DMS53 treated with DMSO at 0.1 percent for 48 hours (cell line): ENCODE results near the gene FAM83C.

Source experiments
- DNase-seq: peaks from one replicate; lab custom pipeline; 2025; ENCODE audit not compliant: unreplicated experiment; lab: John Stamatoyannopoulos, UW

The FAM83C gene

DNA sequence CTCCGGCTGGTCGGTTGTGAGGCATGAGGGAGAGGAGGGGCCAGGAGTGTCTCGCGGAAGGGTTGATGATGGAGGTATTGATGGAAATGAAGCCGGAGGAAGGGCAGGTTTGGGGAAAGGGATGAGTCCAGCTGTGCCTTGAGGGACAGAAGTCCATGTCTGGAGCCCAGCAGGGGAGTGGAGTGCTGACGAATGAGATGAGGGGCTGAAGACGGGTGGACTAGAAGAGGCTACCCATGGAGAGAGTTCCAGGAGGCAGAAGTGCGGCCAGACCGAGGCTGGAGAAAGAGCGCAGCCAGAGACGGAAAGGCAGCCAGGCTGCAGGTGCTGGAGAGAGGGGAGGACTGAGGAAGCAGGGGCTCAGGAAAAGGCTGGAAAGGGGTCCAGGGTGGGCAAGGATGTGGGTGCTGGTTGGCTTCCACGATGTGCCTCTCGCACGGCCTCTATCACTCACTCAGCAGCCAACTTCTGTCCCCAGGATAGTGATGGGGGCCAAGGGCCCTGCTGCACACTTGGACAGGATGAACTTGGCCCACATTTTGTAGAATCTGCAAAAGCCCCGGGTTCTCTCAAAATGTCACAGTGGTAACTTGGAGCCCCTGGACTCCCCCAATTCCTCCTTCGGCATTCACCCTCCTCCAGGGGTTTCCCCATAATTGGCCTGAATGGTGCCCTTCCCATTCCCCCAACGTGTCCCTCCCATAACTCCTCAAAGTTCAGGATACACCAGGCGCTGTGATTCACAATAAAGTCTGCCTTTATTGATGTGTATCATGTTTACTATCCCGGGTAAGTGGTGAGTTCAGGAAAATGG, 7.0 kb downstream of the FAM83C start:
- DNase-seq = no peak

DNA sequence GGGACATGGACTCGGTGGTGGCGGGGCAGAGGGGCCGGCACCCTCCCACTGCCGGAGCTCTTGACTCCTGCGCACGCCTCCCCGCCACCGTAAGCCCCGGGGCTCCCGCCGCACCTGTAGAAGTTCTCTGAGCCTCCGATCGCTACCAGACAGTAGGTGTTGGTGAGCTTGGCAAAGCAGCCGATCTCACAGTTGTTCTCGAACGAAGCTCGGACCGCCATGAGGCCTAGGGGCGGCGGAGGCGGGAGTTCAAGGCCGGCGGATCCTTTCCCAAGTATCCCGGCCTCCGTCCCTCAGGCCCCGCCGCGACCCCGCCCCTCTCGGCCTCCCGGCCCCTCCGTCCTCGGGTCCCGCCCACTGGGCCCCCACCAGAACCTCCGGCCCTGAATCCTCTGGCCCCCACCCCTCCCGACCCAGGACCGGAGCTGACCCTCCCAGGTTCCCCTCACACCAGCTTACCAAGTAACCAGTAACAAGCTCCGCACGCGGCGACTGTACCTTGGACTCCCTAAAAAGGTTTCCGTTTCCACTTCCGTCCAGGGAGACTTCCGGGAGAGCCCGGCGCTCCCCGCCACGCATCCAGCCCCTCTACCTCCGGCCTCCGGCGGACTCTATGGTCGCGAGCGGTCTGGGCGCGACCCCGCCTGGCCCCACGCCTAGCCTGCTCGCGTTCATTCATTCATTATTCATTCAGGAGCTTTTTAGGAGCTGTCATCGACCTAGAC, 7.8 kb downstream of the FAM83C start, which contains the start of gene EIF6:
Gene EIF6 (minus strand): TSS at position 506 of the 725 bp plus-strand sequence. CDS start 285 bp downstream, at position 221.
- DNase-seq = peak; percentile 66

DNA sequence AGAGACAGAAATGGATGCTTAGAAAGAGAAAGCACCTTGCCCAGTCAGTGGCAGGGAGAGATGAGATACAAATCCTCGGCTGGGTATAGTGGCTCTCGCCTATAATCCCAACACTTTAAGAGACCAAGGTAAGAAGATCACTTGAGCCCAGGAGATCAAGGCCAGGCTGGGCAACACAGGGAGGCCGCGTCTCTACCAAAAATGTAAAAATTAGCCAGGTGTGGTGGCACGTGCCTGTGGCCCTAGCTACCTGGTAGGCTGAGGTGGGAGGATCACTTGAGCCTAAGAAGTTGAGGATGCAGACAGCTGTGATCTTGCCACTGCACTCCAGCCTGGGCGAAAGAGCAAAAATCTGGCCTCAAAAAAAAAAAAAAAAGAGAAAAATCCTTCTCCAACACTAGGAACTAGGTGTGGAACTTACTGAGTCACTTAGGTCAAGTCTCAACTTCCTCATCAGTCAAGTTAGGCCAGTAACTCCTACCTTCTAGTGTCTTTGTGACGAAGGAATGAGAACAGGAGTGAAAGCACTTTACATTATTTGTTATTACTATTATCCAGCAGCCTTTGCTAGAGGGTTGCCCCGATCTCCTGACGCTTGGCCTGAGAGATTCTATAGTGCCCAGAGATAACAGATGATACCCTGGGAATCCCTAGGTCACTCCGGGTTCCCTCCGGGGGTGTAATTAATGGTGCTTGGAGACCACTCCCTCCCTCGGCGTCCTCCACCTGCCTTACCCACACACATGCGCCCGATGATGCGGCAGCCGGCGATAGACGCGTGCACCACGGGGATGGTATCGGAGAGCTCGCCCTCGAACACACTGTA, 8.6 kb downstream of the FAM83C start:
- no peak for DNase-seq

DNA sequence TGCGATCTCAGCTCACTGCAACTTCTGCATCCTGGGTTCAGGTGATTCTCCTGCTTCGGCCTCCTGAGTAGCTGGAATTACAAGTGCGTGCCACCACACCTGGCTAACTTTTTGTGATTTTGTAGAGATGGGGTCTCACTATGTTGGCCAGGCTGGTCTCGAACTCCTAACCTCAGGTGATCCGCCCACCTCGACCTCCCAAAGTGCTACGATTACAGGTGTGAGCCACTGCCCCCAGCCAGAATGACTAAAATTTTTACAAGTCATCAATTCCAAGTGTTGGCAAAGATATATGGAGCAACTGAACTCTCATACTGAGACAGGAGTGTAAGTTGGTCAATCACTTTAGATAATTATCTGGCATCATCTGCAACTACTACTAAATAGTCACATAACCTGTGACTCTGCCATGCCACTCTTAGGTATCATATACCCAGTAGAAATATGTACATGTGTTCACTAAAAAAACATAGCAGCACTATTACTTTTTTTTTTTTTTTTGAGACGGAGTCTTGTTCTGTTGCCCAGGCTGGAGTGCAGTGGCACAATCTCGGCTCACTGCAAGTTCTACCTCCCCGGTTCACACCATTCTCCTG, 10.6 kb downstream of the FAM83C start:
- DNase-seq = no peak

DNA sequence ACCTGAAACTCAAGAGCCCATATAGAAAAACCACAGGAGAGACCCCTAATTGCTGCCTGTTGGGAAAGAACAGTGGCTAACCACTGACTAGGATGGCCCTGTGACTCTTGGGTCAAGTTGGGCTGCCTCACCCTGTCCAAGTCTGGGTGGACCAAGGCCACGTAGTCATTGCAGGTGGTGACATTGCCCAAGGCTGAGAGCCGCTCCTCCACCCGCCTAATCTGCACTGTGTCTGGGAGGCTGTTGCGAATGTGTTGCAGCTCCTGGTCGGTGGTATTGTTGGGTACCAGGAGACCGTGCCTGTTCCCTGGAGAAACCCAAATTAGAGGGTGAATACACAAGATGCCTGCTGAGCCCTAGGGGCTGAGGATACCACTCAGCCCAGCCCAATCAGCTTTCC, 11.7 kb downstream of the FAM83C start:
- no peak for DNase-seq

DNA sequence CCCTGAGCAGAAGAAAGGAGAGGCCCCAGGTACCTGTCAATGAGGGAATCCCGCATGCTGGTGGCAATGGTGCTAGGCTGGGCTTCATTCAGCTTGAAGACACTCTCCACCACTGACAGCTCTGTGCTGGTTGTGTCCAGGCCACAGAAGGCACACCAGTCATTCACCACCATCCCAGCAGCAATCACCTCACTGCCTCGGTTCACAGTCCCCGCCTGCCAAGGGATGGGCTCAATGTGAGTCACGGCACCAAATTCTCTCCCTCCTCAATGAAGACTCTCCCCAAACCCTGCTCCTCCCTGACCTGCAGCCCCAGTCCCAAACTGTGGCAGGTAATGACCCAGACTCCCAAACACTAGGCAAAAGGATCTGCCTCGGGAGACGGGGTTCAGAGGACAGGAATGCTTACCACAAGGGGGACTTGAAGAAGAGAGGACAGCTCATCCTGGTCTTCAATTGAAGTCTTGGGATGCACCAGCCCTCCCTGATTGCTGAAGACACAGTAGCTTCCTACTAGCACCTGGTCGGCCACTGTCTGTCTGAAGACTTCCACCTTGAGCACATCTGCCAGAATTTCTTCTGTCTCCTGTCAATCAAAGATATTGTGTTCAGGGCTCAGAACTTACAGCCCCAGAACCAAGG, 12.6 kb downstream of the FAM83C start:
- no peak for DNase-seq

DNA sequence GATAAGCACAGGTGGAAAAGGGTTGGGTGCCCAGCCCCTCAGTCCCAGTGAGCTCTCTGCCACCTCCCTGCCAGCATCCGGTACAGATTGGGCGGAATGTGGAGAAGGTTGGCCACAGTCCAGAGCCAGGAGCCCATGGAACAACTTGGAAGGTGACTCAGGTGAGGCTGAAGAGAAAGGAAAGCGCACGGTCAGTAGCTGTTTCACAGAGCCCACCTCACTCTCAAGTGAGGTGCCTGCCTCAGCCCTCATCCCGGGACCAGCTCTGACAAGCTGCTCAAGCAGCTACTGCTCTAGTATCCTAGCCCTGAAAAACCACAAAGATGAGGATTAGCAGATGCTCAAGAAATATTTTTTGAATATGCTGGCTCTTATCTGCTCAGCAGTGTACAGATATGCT, 13.2 kb downstream of the FAM83C start:
- DNase-seq = no peak

DNA sequence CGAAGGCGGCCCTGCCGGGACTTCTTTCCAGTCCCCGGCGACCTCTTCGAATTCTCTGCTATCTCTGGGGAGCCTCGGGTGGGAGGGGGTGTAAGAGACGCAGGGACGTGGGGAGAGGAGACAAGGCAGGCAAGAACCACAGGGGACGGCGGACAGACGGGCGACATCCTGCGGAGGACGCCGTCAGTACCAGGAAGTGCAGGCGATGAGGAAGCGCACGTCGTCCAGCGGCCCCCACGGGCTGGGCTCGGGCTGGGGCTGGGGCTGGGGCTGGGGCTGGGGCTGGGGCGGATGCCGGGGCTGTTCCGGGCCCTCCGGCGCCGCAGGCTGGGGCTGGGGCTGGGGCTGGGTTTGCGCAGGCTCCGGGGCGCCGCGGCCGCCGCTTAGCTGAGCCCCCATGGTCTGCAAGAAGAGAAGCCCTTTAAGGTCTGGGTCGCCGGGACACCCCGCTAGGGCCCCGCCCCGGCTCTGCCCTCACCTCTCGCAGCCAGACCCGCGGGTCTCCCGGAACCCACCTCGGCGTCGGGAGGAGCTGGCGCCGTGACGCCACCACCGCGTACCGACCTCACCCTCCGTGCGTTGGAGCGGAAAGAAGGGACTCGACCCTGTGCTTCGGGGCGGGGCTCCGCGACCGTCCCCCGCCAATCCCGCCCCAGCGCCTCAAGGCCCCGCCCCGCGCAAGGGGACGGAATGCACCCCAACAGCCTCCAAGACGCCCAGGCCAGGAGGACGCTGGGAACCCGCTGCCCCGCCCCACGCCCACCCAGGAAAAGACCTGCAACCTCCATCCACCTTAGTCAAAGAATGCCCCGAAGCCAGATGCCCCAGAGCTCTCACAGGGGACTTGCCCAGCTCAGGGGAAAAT, 14.5 kb downstream of the FAM83C start, which contains the start of gene MMP24OS:
Gene MMP24OS (minus strand): TSS at position 592 of the 865 bp plus-strand sequence. CDS start 193 bp downstream, at position 399.
- peak; percentile 82 for DNase-seq

DNA sequence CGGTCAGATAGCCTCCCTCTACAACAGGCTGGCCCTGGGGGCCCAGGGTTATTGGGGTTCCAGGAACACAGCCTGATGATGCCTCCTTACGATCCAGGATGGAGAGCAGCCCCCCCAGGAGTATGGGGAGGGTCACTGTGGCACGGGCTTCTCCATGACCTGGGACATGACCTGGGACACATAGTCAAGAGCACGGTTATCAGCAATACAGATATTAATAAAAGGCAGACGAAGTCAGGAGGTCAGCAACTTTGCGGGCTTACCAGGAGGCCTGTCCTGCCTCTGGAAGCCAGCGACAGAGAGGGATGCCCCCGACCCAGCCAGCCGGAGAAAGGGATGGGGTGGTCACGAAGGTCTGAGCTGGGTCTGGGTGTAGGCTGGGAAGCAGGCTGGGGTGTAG, 15.1 kb downstream of the FAM83C start:
- no peak for DNase-seq

DNA sequence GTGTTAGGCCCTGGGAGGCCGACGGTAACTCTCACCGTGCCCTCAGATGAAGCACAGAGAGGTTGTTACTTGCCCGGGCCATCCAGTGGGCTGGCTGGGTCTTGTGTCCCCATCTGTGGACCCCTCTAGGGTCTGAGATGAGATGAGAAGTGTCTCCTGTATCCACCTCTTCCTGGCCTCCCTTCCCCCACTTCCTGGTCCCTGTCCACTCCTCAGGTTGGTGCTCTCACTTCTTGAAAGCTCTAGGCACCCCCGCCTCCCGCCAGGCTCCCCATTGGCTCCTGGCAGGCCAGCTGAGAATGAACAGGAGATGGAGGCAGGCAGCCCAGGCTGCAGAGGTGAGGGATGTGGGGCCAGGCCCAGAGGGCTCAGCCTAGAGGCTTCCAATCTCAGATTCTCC, 15.8 kb downstream of the FAM83C start:
- no peak for DNase-seq

DNA sequence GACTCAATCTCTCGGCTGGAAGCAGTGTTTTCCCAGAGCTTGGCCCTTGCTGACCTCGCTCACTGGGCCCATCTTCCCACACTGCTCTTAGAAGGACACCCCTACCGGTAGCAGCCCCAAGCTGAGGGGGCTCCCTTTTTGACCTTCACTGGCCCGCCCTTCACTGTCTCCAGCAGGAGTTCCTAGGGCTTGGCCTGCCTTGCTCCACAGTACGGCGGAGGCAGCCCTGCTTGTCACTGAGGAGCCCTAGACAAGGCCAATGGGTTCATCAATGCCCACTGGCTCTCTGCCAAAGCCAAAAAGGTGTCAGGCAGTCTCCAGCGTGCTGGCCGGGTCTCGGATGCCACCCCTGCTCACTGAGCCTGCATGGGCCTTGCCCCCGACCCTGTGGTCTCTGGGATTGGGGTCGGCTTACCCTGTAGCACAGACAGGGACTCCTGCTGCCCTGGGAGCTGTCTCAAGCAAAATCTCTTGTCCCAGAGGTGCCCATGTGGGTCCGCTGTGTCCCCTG, 16.4 kb downstream of the FAM83C start:
- no peak for DNase-seq

DNA sequence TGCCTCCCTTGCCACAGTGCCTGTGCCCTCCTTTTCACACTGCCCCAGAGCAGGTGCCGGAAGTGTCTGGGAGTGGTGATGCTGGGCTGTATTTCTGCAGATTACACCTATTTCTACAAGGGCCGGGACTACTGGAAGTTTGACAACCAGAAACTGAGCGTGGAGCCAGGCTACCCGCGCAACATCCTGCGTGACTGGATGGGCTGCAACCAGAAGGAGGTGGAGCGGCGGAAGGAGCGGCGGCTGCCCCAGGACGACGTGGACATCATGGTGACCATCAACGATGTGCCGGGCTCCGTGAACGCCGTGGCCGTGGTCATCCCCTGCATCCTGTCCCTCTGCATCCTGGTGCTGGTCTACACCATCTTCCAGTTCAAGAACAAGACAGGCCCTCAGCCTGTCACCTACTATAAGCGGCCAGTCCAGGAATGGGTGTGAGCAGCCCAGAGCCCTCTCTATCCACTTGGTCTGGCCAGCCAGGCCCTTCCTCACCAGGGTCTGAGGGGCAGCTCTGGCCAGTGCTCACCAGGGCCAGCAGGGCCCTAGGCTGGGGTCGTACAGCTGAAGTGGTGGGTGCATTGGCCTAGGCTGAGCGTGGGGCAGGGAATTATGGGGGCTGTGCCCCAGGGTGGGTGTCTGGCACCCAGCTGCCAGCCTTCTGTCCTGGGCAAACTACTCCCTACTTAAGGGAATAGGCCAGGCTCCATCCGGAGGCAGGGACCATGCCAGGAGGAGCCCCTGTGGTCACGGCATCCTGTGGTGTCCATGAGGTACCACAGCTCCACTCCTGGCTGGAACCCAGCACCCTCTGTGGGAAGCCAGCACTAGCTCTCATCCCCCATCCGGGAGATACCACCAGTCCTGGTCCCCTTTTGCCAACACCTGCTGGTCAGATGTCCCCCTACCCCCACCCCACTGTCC, 17.8 kb downstream of the FAM83C start:
- no peak for DNase-seq

DNA sequence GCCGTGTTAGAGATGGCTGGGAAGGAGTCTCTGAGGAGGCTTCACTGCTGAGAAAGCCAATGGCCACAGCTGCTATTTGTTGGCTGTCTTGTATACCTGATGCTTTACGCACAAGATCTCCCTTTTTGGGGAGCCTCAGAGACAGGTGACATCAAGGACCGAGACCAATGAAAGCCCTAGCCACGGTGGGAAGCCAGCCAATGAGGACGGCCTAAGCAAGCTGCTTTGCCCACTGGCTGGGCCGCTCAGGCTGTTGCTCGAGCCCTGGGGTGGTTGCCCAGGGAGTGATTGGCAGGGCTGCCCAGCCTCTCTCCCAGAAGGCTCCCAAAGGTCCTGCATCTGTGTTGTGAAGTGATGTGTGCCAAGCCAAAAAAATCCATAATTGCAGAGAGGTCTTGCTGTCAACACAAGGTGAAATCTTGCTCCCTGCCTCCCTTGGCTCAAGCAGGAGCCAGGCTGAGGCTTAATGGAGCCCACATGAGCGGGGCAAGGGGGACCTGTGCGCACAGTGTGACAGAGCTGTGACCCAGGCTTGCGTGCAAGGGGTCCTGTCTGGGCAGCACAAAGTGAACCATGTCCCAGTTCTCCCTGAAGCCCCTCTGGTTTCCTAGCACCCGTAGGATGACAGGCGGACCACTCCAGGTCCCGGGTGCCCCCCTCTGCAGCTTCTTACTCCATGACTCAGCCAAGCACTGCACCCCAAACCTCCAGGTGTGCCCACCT, 18.6 kb downstream of the FAM83C start:
- no peak for DNase-seq

DNA sequence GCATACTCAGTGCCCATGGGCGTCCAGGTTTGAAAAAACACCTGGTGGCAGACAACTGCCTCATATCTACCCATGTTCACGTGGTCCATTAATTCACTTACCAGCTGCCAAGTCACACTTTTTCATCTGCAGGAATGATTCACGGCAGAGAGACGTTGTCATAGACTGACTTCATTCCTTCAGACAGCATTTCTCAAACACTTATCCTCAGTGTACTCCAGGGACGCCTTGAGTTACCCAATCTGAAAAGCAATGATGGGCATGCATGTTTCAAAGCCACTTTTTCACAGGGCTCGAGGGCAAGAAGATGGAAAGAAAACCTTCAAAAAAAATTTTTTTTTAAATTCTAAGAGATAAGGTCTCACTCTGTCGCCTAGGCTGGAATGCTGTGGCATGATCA, 20.3 kb downstream of the FAM83C start:
- DNase-seq = no peak

DNA sequence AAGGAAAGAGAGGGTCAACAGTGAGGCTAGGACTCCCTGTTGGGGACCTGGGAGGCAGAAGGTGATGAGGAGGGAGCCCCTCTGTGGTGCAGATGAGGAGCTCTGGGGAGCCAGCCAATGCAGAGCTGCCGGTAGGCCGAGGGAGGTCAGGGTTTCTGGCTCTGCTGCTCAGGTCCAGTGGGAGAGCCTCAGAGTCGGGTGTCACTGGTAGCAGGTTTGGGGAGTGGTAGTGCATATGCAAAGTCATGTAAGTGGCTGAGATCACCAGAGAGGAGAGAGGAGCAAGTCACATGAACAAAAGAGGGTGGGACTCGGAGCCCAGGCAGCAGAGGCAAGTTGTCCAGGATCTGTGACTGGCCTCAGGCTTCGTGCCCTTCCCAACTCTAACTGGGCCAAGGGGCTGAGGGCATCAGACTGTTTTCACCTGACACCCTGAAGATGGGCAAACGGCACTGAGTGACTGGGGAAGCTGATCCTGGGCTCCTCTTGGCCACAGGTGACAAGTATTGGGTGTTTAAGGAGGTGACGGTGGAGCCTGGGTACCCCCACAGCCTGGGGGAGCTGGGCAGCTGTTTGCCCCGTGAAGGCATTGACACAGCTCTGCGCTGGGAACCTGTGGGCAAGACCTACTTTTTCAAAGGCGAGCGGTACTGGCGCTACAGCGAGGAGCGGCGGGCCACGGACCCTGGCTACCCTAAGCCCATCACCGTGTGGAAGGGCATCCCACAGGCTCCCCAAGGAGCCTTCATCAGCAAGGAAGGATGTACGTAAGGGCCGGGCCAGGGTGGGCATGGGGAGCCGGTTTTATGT, 20.9 kb downstream of the FAM83C start:
- no peak for DNase-seq

DNA sequence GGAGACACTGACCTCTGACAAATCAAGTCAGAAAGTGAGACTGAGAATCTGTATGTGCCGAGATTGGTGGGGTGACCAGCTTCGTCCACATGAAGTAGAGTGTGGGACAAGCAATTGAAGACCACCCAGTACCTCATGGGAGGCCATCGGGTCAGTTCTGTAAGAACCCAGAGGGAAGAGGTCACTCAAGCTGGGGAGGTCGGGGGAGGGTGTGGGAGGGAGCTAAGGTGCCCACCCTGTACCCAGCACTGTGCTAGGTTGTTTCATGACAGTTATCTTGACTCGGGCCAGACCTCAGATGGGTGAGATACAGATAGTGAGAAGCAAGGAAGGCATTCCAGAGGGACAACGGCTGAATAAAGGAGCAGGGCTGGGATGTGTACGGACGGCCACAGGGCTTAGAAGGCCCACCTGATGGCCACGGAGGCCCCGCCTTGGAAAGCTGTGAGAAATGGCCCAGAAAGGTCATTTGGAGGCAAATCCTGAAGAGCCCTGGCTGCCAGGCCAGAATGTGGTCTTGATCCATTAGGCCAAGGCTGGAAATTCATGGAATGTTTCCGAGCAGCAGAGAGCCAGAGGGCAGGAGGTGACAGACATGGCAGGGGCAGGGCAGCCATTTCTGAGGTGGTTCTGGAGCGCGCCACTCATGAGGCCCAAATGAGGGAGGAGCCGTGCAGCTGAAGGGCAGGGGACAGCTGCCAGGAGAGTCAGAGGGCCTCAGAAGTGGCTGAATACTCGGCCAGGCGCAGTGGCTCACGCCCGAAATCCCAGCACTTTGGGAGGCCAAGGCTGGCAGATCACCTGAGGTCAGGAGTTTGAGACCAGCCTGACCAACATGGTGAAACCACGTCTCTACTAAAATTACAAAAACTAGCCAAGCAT, 22.0 kb downstream of the FAM83C start:
- no peak for DNase-seq
